ENCODE results near the gene P3R3URF. TPM values are rescaled to one million over a fixed set of nuclear protein-coding genes. Genes with fewer than 3 reads are reported as not detected.

The P3R3URF gene
- total and polyA plus RNA-seq, 9 of the 15 experiments (the other 6 are each of a cell fraction or from before 2014, with no cell fraction given), result not detected

GRCh38 chr1:46174448-46175231 is 1.6 kb downstream of the P3R3URF start, which contains the start of gene TSPAN1:
TSPAN1 (plus strand) TSS chr1:46175087; CDS start chr1:46181108, 6,021 bp downstream.
- H3K27ac ChIP-seq (ENCODE audit: extremely low read depth, low read depth, low read length), result no peak within 1 kb of the TSS
- H3K4me3 ChIP-seq, result no peak within 1 kb of the TSS
- H3K4me1 ChIP-seq (replicated peaks in 1 of 2; ENCODE audit: control insufficient read depth in 2 of 2, insufficient read depth in 2 of 2, low read length in 2 of 2), result peaks cover 29 to 33% of the 10 kb centered on the region in 2 experiments
- TF ChIP-seq MAFG (tag; conservative IDR thresholded peaks at IDR 0.05) (no peak), ELF4 (CRISPR knock-in tag; IDR thresholded peaks at IDR 0.05) (0 out of 2 replicates have a peak, but pooled peaks have one; percentile 54), ATF3 (IDR thresholded peaks at IDR 0.05) (peak; percentile 89), ATF3 (CRISPR knock-in tag; conservative IDR thresholded peaks at IDR 0.05) (no peak), ZNF175 (CRISPR knock-in tag; IDR thresholded peaks at IDR 0.05; ENCODE audit: low read depth) (0 out of 2 replicates have a peak, but pooled peaks have one; percentile 59), HDGF (IDR thresholded peaks at IDR 0.05) (0 out of 2 replicates have a peak, but pooled peaks have one; percentile 50), PTBP1 (IDR thresholded peaks at IDR 0.05; ENCODE audit: low read depth, low read length) (no peak), SMAD3 (CRISPR knock-in tag; conservative IDR thresholded peaks at IDR 0.05) (no peak), ZSCAN32 (CRISPR knock-in tag; IDR thresholded peaks at IDR 0.05) (0 out of 2 replicates have a peak, but pooled peaks have one; percentile 41), ZNF561 (CRISPR knock-in tag; conservative IDR thresholded peaks at IDR 0.05) (no peak), CEBPB (tag; IDR thresholded peaks at IDR 0.05) (peak; percentile 80), CEBPG (CRISPR knock-in tag; IDR thresholded peaks at IDR 0.05) (peak; percentile 83), CEBPG (tag; conservative IDR thresholded peaks at IDR 0.05 in 1 of 2, IDR thresholded peaks at IDR 0.05 in 1 of 2) (peak; percentile 91 to 92), RHOXF2B (CRISPR knock-in tag; conservative IDR thresholded peaks at IDR 0.05) (0 out of 2 replicates have a peak, but pooled peaks have one; percentile 46), BCL6 (CRISPR knock-in tag; IDR thresholded peaks at IDR 0.05) (no peak), ZNF274 (IDR thresholded peaks at IDR 0.05; ENCODE audit: borderline replicate concordance, low read depth, low read length) (no peak), FIP1L1 (IDR thresholded peaks at IDR 0.05; ENCODE audit: low read depth, low read length, poor library complexity, severe bottlenecking) (no peak), ZNF518B (CRISPR knock-in tag; IDR thresholded peaks at IDR 0.05) (no peak)

More at GRCh38 chr1:46174448-46175231, 1.6 kb downstream of the P3R3URF start, which contains the start of gene TSPAN1:
- Histone ChIP-seq H3K9me3 (replicated peaks; ENCODE audit: control insufficient read depth, insufficient read depth, low read depth, low read length) (no peaks in the 10 kb centered on the region), H3K9me1 (ENCODE audit: control insufficient read depth, insufficient read depth, low read length) (no peaks in the 10 kb centered on the region), H3K9ac (ENCODE audit: insufficient read depth in 1 of 2, low read depth in 2 of 2, low read length in 2 of 2) (peak within 1 kb of the TSS in 1 of 2 experiments; percentile 57; a peak in 1 of 4 replicates), H3K79me2 (ENCODE audit: control insufficient read depth, insufficient read depth, low read length) (no peaks in the 10 kb centered on the region), H3K36me3 (ENCODE audit: control insufficient read depth, insufficient read depth, low read length) (no peaks in the 10 kb centered on the region), H3K4me2 (ENCODE audit: insufficient read depth, low read length) (peak within 1 kb of the TSS; percentile 2; the same call in 1 of the 2 replicates), H4K20me1 (replicated peaks; ENCODE audit: control insufficient read depth, insufficient read depth, low read length) (no peaks in the 10 kb centered on the region), H3K27me3 (ENCODE audit: control insufficient read depth in 2 of 2, insufficient read depth in 2 of 2, low read length in 2 of 2) (0 out of 5 replicates have a peak, but pooled peaks cover 0 to 6% of the 10 kb centered on the region in 2 experiments), H2AFZ (ENCODE audit: low read depth, low read length) (peak within 1 kb of the TSS; percentile 76)
- no TSS peak for BruUV-seq (replicated peaks)
- in situ Hi-C loops (cut with MboI) (loop anchor here (5.0 to 25.0 kb wide), 2 partner anchors 137 to 537 kb away; no protein-coding TSS in a partner anchor), intact Hi-C loops (cut with micrococcal nuclease) (loop anchor here (10.0 kb wide), 1 partner anchor 290 kb away; no protein-coding TSS in a partner anchor)
- CTCF ChIA-PET (ENCODE audit: low intra/inter-chr PET ratio), result interaction anchor here (3.0 kb wide), 1 partner anchor 137 kb away, joined by 24 read pairs; no protein-coding TSS in a partner anchor
- WGBS (ENCODE audit: insufficient coverage, low coverage, missing lambda C conversion rate), result 34% methylated on average over 11 of the region's 11 CpGs
- peak; percentile 16 for ATAC-seq
- POLR2A ChIA-PET, result interaction anchor here (0.6 to 1.9 kb wide), 6 partner anchors 9 to 144 kb away, joined by 3 to 7 read pairs (median 4); partner anchors contain the start of gene RAD54L
- no peak for FAIRE-seq
- no peak for DNase-seq (ENCODE audit: extremely low read depth in 1 of 4, low spot score in 3 of 4)
